Smooth muscle cell of bladder (primary cell): Measurements from ENCODE around the gene SYNPO2L. TPM values are rescaled to one million over a fixed set of nuclear protein-coding genes. Genes with fewer than 3 reads are reported as not detected.

Source experiments
- total RNA-seq: library from RNA; depleted of rRNA; stranded (reverse); fragments of >200 nt; gene quantifications from 2 replicates; pipeline ENCODE4 v1.2.3, GENCODE V29; 2014

Gene SYNPO2L, protein sequence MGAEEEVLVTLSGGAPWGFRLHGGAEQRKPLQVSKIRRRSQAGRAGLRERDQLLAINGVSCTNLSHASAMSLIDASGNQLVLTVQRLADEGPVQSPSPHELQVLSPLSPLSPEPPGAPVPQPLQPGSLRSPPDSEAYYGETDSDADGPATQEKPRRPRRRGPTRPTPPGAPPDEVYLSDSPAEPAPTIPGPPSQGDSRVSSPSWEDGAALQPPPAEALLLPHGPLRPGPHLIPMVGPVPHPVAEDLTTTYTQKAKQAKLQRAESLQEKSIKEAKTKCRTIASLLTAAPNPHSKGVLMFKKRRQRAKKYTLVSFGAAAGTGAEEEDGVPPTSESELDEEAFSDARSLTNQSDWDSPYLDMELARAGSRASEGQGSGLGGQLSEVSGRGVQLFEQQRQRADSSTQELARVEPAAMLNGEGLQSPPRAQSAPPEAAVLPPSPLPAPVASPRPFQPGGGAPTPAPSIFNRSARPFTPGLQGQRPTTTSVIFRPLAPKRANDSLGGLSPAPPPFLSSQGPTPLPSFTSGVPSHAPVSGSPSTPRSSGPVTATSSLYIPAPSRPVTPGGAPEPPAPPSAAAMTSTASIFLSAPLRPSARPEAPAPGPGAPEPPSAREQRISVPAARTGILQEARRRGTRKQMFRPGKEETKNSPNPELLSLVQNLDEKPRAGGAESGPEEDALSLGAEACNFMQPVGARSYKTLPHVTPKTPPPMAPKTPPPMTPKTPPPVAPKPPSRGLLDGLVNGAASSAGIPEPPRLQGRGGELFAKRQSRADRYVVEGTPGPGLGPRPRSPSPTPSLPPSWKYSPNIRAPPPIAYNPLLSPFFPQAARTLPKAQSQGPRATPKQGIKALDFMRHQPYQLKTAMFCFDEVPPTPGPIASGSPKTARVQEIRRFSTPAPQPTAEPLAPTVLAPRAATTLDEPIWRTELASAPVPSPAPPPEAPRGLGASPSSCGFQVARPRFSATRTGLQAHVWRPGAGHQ
- total RNA-seq: not detected in 2 replicates

DNA sequence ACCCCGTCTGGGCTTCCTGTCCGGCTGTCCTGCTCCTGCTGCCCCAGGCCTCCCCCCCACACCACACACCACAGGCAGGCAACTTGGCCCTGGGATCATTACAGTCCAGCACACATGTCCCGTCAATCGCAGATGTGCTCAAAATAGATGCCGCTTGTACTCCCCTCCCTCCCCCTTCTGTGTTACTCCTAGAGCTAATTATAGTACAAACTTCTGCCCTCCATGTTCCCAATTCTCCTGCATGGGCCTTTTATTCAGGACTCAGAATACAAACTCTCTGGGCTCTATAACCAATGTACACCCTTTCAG is at the start of gene SYNPO2L:
TSS of gene SYNPO2L (minus strand) at position 40 of the 309 bp plus-strand sequence. CDS start 107 bp downstream, outside the sequence.

DNA sequence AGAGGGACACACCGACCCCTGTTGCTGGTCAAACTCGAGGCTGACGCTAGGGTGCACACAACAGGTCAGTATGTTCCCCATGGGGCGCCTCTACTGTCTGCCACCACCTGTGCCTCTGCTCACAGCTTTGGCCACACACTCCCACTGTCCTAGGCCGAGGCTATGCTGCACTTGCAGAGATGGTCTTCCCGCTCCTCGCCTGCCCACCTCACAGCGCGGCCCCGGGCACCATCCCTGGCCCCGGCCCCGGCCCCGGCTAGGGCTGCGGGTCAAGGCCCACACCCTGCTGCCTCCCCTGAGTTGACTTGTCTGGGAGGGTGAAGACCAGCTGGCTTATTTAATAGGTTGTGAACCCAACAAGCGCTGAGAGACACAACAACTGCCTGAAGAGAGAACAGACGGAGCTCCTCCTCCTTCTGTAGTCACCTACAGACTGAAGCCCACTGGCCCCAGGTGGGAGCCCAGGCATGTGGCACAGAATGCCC is 41.9 kb upstream of the SYNPO2L start, which contains the start of gene AGAP5:
TSS of gene AGAP5 (minus strand) at position 435 of the 485 bp plus-strand sequence. CDS start at position 81, 354 bp downstream.

DNA sequence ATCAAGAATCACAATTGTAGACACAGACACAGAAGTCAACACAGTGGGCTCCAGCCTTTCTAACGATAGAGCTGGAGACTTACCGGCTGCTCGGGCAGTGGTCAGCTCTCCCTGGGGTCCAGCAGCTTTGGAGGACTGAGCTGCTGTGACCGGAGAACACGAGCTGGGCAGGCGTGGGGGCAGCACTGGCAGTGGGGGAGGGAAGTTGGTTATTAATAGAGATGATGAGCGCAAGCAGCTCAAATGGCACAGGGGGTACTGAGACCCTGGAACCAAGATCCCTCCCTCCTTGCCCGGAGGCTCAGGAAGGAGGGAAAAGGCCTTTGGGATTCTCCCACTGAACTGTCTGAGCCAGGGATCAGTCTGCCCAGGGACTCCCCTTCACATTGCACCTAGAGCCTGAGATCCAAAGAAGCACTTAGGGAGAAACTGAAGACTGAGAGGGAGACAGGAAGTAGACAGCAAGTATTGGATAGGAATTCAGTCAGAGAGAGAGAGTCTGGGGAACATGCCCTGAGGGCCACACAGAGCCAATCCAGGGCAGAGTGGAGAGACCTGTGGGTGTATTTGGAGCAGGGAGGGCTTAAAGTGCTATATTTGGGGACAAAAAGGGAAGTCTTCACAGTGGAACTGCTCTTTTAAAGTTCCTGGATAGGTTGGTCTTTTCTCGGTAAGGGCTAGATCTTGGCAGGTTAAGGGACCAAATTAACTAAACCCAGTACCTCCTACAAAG is 14.3 kb downstream of the SYNPO2L start, which contains the start of gene MYOZ1:
TSS of gene MYOZ1 (minus strand) at position 147 of the 733 bp plus-strand sequence. CDS start 1,457 bp downstream, outside the sequence.

Other genes starting within 250 kb of the SYNPO2L start
- gene ANXA7, start 242.0 kb downstream of the SYNPO2L start, total RNA-seq: 99.0 and 101 TPM in 2 replicates
- 0.85 and 1.2 TPM in 2 replicates for gene MSS51, start 222.5 kb downstream of the SYNPO2L start, total RNA-seq
- 16.8 and 22.1 TPM in 2 replicates for gene PPP3CB, start 160.0 kb downstream of the SYNPO2L start, total RNA-seq
- 5.4 and 6.3 TPM in 2 replicates for gene USP54, start 64.7 kb downstream of the SYNPO2L start, total RNA-seq
- 0.09 and 0.14 TPM in 2 replicates for gene MYOZ1, start 14.6 kb downstream of the SYNPO2L start, total RNA-seq
- 2.6 and 4.0 TPM in 2 replicates for gene AGAP5, start 42.1 kb upstream of the SYNPO2L start, total RNA-seq
- gene SEC24C, start 88.3 kb upstream of the SYNPO2L start, total RNA-seq: 45.5 and 54.3 TPM in 2 replicates
- gene CHCHD1, start 126.0 kb upstream of the SYNPO2L start, total RNA-seq: 22.2 and 25.9 TPM in 2 replicates
- 42.7 and 58.5 TPM in 2 replicates for gene ZSWIM8, start 129.6 kb upstream of the SYNPO2L start, total RNA-seq
- 8.4 and 13.4 TPM in 2 replicates for gene NDST2, start 155.6 kb upstream of the SYNPO2L start, total RNA-seq
- 19.6 and 21.9 TPM in 2 replicates for gene CAMK2G, start 218.5 kb upstream of the SYNPO2L start, total RNA-seq